WTC11 (cell line): Measurements from ENCODE around the gene SERPINH1. TPM values are rescaled to one million over a fixed set of nuclear protein-coding genes. Genes with fewer than 3 reads are reported as not detected.

Experiments
- ATAC-seq: fragments of 200-7000 bp; cut with Tn5 transposase; 2 replicates; pipeline ENCODE4 v1.10.0; 2021; ENCODE audit warnings: mild to moderate bottlenecking, moderate library complexity
- CTCF ChIA-PET: fragments of 300-600 bp; sonication (Branson Sonifier 250); formaldehyde crosslinking; loops from one replicate; lab custom pipeline; 2021; ENCODE audit warnings: antibody characterized with exemption; lab: Charles Lee
- POLR2A ChIA-PET: fragments of 350-600 bp; sonication (Branson Sonifier 250); formaldehyde crosslinking; loops from one replicate; lab custom pipeline; 2021; ENCODE audit warnings: antibody characterized with exemption; lab: Charles Lee
- DNase-seq: peaks from one replicate; pipeline ENCODE4 v3.0.0; 2021; ENCODE audit warnings: low spot score
- H3K27ac Mint-ChIP-seq: 2 replicates; pipeline ENCODE4 v1.8.0; 2021; ENCODE audit warnings: mixed read lengths
- H3K27me3 Mint-ChIP-seq: 2 replicates; pipeline ENCODE4 v1.8.0; 2021; ENCODE audit warnings: low read depth, mild to moderate bottlenecking, moderate library complexity, mixed read lengths
- H3K36me3 Mint-ChIP-seq: 2 replicates; pipeline ENCODE4 v1.8.0; 2021; ENCODE audit warnings: mixed read lengths
- H3K4me1 Mint-ChIP-seq: 2 replicates; pipeline ENCODE4 v1.8.0; 2022; ENCODE audit warnings: mixed read lengths
- H3K4me3 Mint-ChIP-seq: 2 replicates; pipeline ENCODE4 v1.8.0; 2021; ENCODE audit warnings: mild to moderate bottlenecking, moderate library complexity, mixed read lengths
- H3K9me3 Mint-ChIP-seq: 2 replicates; pipeline ENCODE4 v1.8.0; 2021; ENCODE audit warnings: mixed read lengths
- ETV6 ChIP-seq: sonication (generic); formaldehyde crosslinking; IDR thresholded peaks from 2 replicates; pipeline ENCODE4 v1.8.1; 2022; ENCODE audit warnings: mild to moderate bottlenecking, missing genetic modification reagents
- GABPB1 ChIP-seq: sonication (generic); formaldehyde crosslinking; IDR thresholded peaks from 2 replicates; pipeline ENCODE4 v1.8.1; 2023; ENCODE audit warnings: mild to moderate bottlenecking, missing genetic modification reagents
- HMGA2 ChIP-seq: fragments of 250-450 bp; sonication (Bioruptor Pico); IDR thresholded peaks from 2 replicates; pipeline ENCODE4 v1.4.0; 2021; ENCODE audit warnings: mild to moderate bottlenecking, moderate library complexity
- JUN ChIP-seq: sonication (generic); formaldehyde crosslinking; IDR thresholded peaks from 2 replicates; pipeline ENCODE4 v1.8.0; 2023; ENCODE audit warnings: mild to moderate bottlenecking, missing genetic modification reagents
- KAT7 ChIP-seq: sonication (generic); formaldehyde crosslinking; IDR thresholded peaks from 2 replicates; pipeline ENCODE4 v1.8.1; 2023; ENCODE audit warnings: missing genetic modification reagents, mild to moderate bottlenecking, borderline replicate concordance
- MYBL2 ChIP-seq: sonication (generic); formaldehyde crosslinking; IDR thresholded peaks from 2 replicates; pipeline ENCODE4 v1.8.1; 2023; ENCODE audit warnings: mild to moderate bottlenecking, moderate library complexity, missing genetic modification reagents
- SP1 ChIP-seq: sonication (generic); formaldehyde crosslinking; conservative IDR thresholded peaks from 2 replicates; pipeline ENCODE4 v1.8.1; 2022; ENCODE audit warnings: missing genetic modification reagents
- TEAD1 ChIP-seq: sonication (generic); formaldehyde crosslinking; IDR thresholded peaks from 2 replicates; pipeline ENCODE4 v1.8.0; 2022; ENCODE audit warnings: mild to moderate bottlenecking, missing genetic modification reagents
- ZNF121 ChIP-seq: sonication (generic); formaldehyde crosslinking; IDR thresholded peaks from 2 replicates; pipeline ENCODE4 v1.8.0; 2023; ENCODE audit warnings: missing genetic modification reagents
- ZNF219 ChIP-seq: sonication (generic); formaldehyde crosslinking; IDR thresholded peaks from 2 replicates; pipeline ENCODE4 v1.8.0; 2023; ENCODE audit warnings: missing genetic modification reagents, mild to moderate bottlenecking, borderline replicate concordance
- ZNF232 ChIP-seq: sonication (generic); formaldehyde crosslinking; IDR thresholded peaks from 2 replicates; pipeline ENCODE4 v1.8.0; 2022; ENCODE audit warnings: mild to moderate bottlenecking, missing genetic modification reagents
- ZNF423 ChIP-seq: fragments of 250-450 bp; sonication (Bioruptor Pico); IDR thresholded peaks from 2 replicates; pipeline ENCODE4 v2.1.2; 2022; ENCODE audit warnings: mild to moderate bottlenecking, moderate library complexity
- total RNA-seq: library from RNA; stranded (reverse); gene quantifications from 3 replicates; pipeline ENCODE4 v1.2.3, GENCODE V29; 2021
- TF ChIP-seq, protein P1 (sequence below): sonication (generic); formaldehyde crosslinking; IDR thresholded peaks from 2 replicates; pipeline ENCODE4 v1.8.1; 2023; ENCODE audit warnings: mild to moderate bottlenecking, missing genetic modification reagents, borderline replicate concordance
- TF ChIP-seq, protein P2 (sequence below): sonication (generic); formaldehyde crosslinking; IDR thresholded peaks from 2 replicates; pipeline ENCODE4 v1.8.1; 2023; ENCODE audit warnings: mild to moderate bottlenecking, missing genetic modification reagents
- TF ChIP-seq, protein P3 (sequence below): sonication (generic); formaldehyde crosslinking; IDR thresholded peaks from 2 replicates; pipeline ENCODE4 v1.8.0; 2022; ENCODE audit warnings: mild to moderate bottlenecking, missing genetic modification reagents
- TF ChIP-seq, protein P4 (sequence below): sonication (generic); formaldehyde crosslinking; IDR thresholded peaks from 2 replicates; pipeline ENCODE4 v1.8.0; 2023; ENCODE audit warnings: missing genetic modification reagents
- TF ChIP-seq, protein P5 (sequence below): sonication (generic); formaldehyde crosslinking; IDR thresholded peaks from 2 replicates; pipeline ENCODE4 v1.8.1; 2022; ENCODE audit warnings: mild to moderate bottlenecking, missing genetic modification reagents, moderate library complexity, borderline replicate concordance
- TF ChIP-seq, protein P6 (sequence below): sonication (generic); formaldehyde crosslinking; IDR thresholded peaks from 2 replicates; pipeline ENCODE4 v1.8.1; 2023; ENCODE audit warnings: mild to moderate bottlenecking, moderate library complexity, missing genetic modification reagents
- TF ChIP-seq, protein P7 (sequence below): fragments of 250-450 bp; sonication (Bioruptor Pico); IDR thresholded peaks from 2 replicates; pipeline ENCODE4 v2.1.2; 2022; ENCODE audit warnings: mild to moderate bottlenecking, moderate library complexity

SERPINH1 gene
- total RNA-seq, 1 experiment from 2014 or later: 411 TPM

DNA sequence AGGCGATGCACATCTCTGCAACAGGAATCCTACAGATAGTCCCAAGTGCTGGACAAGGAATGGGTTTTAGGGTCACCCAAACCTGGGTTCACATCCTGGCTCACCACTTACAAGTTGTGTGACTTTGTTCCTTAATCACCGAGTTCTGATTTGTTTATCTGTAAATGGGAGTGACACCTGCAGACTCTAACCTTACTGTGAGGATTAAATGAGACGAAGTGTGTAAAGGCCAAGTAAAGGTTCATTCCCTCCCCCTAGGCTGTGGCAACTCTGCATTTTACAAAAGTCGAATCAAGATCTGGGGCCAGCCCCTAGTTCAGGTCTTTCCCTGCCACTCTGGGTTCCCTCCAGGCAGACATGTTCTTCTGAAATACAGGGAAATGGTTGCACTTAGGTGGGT, 34.9 kb downstream of the SERPINH1 start (continued):
- TF ChIP-seq, protein P1, sequence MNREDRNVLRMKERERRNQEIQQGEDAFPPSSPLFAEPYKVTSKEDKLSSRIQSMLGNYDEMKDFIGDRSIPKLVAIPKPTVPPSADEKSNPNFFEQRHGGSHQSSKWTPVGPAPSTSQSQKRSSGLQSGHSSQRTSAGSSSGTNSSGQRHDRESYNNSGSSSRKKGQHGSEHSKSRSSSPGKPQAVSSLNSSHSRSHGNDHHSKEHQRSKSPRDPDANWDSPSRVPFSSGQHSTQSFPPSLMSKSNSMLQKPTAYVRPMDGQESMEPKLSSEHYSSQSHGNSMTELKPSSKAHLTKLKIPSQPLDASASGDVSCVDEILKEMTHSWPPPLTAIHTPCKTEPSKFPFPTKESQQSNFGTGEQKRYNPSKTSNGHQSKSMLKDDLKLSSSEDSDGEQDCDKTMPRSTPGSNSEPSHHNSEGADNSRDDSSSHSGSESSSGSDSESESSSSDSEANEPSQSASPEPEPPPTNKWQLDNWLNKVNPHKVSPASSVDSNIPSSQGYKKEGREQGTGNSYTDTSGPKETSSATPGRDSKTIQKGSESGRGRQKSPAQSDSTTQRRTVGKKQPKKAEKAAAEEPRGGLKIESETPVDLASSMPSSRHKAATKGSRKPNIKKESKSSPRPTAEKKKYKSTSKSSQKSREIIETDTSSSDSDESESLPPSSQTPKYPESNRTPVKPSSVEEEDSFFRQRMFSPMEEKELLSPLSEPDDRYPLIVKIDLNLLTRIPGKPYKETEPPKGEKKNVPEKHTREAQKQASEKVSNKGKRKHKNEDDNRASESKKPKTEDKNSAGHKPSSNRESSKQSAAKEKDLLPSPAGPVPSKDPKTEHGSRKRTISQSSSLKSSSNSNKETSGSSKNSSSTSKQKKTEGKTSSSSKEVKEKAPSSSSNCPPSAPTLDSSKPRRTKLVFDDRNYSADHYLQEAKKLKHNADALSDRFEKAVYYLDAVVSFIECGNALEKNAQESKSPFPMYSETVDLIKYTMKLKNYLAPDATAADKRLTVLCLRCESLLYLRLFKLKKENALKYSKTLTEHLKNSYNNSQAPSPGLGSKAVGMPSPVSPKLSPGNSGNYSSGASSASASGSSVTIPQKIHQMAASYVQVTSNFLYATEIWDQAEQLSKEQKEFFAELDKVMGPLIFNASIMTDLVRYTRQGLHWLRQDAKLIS (CRISPR knock-in tag): no peak

DNA sequence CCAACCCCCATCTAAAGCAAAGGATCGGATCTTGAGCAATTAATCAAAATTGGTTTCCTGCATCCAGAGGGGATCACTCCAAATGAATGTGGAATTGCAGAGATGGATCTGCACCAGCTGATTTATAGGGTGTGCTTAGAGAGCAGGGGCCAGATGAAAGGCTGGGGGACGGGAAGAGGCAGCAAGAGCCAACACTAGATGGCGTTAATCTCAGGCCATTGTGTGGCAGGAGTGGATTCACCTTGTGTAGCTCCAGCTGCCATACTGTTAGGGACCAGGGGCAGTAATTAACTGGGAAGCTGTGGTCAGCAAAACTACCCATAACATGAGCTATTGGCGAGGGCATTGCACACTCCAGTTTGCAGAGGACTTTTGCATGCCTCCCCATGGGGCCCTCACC, 35.6 kb downstream of the SERPINH1 start:
- H3K27ac Mint-ChIP-seq: no peak overlapping the region
- POLR2A ChIA-PET: interaction anchor here (0.5 to 1.3 kb wide), 2 partner anchors 14 to 24 kb away, joined by 3 to 7 read pairs; no protein-coding TSS in a partner anchor
- DNase-seq (peak; percentile 61), ATAC-seq (peak; percentile 90)
- H3K4me3 Mint-ChIP-seq: no peak overlapping the region
- CTCF ChIA-PET: interaction anchor here (0.6 to 8.7 kb wide), 72 partner anchors 10 to 611 kb away, joined by 3 to 110 read pairs (median 4); partner anchors contain the start of genes DGAT2, GDPD5, MAP6 and SERPINH1
- TF ChIP-seq ZNF219 (CRISPR knock-in tag) (no peak), JUN (CRISPR knock-in tag) (no peak), KAT7 (CRISPR knock-in tag) (no peak), ZNF121 (CRISPR knock-in tag) (peak; percentile 49; the same call in 1 of the 2 replicates), TEAD1 (0 out of 2 replicates have a peak, but pooled peaks have one; percentile 21), ZNF423 (CRISPR knock-in tag) (no peak), ETV6 (CRISPR knock-in tag) (peak; percentile 27; the same call in 1 of the 2 replicates)
- TF ChIP-seq, protein P2, sequence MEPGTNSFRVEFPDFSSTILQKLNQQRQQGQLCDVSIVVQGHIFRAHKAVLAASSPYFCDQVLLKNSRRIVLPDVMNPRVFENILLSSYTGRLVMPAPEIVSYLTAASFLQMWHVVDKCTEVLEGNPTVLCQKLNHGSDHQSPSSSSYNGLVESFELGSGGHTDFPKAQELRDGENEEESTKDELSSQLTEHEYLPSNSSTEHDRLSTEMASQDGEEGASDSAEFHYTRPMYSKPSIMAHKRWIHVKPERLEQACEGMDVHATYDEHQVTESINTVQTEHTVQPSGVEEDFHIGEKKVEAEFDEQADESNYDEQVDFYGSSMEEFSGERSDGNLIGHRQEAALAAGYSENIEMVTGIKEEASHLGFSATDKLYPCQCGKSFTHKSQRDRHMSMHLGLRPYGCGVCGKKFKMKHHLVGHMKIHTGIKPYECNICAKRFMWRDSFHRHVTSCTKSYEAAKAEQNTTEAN (CRISPR knock-in tag): no peak
- TF ChIP-seq, protein P3, sequence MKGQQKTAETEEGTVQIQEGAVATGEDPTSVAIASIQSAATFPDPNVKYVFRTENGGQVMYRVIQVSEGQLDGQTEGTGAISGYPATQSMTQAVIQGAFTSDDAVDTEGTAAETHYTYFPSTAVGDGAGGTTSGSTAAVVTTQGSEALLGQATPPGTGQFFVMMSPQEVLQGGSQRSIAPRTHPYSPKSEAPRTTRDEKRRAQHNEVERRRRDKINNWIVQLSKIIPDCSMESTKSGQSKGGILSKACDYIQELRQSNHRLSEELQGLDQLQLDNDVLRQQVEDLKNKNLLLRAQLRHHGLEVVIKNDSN: no peak
- peaks cover 21% of the 10 kb centered on the region for H3K4me1 Mint-ChIP-seq
- H3K36me3 Mint-ChIP-seq: no peaks in the 10 kb centered on the region
- H3K27me3 Mint-ChIP-seq: no peaks in the 10 kb centered on the region; the same call in 1 of the 2 replicates
- no peaks in the 10 kb centered on the region for H3K9me3 Mint-ChIP-seq

DNA sequence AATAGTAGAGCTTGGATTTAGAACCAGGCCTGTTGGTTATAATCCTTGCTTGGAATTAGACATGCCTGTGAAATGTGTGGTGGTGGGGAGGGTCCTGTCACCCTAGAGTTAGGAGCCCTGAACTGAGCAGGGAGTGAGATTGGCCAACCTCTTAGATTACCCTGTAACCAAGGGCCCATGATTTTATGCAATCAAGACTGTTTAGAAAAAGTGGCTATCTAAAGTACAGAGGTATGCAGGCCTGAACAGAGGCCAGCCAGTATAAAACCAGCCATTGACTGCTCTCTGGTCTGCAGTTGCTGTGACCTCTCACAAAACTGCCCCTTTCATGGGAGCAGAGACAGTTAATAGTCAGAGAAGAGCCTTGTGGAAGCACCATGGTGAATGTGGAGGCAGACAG, 36.2 kb downstream of the SERPINH1 start:
- Mint-ChIP-seq H3K27me3 (no peaks in the 10 kb centered on the region; the same call in 1 of the 2 replicates), H3K27ac (no peak overlapping the region), H3K9me3 (no peaks in the 10 kb centered on the region), H3K36me3 (no peaks in the 10 kb centered on the region), H3K4me1 (peaks cover 24% of the 10 kb centered on the region), H3K4me3 (no peak overlapping the region)
- ChIA-PET POLR2A (interaction anchor here (1.3 kb wide), 1 partner anchor 15 kb away, joined by 7 read pairs; no protein-coding TSS in a partner anchor), CTCF (interaction anchor here (0.6 to 8.7 kb wide), 70 partner anchors 9 to 610 kb away, joined by 3 to 110 read pairs (median 4); partner anchors contain the start of genes DGAT2, GDPD5, MAP6 and SERPINH1)
- no peak for TF ChIP-seq ZNF232 (CRISPR knock-in tag)
- TF ChIP-seq, protein P4, sequence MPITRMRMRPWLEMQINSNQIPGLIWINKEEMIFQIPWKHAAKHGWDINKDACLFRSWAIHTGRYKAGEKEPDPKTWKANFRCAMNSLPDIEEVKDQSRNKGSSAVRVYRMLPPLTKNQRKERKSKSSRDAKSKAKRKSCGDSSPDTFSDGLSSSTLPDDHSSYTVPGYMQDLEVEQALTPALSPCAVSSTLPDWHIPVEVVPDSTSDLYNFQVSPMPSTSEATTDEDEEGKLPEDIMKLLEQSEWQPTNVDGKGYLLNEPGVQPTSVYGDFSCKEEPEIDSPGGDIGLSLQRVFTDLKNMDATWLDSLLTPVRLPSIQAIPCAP: no peak
- TF ChIP-seq JUN (CRISPR knock-in tag): no peak
- ATAC-seq: no peak
- DNase-seq: no peak

DNA sequence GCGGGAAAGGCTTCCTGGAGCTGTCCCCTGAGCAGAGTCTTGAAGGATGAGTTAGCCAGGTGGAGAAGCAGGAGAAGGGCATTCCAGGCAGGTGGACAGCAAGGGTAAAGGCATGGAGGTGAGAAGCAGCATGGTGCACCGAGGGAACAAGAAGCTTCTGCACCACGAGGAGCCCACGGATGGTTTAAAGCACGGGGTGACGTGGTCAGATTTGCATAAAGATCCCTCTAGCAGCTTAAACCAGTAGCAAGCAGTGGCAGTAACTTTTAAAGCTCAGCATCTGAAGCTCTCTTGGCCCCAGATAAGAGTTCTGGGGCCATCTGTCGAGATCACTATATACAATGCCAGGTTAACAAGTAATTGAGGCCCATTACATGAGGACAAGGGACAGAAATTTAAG, 36.8 kb downstream of the SERPINH1 start:
- POLR2A ChIA-PET: interaction anchor here (1.4 kb wide), 1 partner anchor 15 kb away, joined by 3 read pairs; no protein-coding TSS in a partner anchor
- H3K27ac Mint-ChIP-seq: no peak overlapping the region
- no peaks in the 10 kb centered on the region for H3K36me3 Mint-ChIP-seq
- peaks cover 24% of the 10 kb centered on the region for H3K4me1 Mint-ChIP-seq
- DNase-seq: no peak
- no peak overlapping the region for H3K4me3 Mint-ChIP-seq
- no peaks in the 10 kb centered on the region for H3K9me3 Mint-ChIP-seq
- CTCF ChIA-PET: interaction anchor here (0.6 to 8.7 kb wide), 13 partner anchors 8 to 610 kb away, joined by 3 to 110 read pairs (median 5); no protein-coding TSS in a partner anchor
- no peaks in the 10 kb centered on the region; the same call in 1 of the 2 replicates for H3K27me3 Mint-ChIP-seq
- no peak for ATAC-seq
- TF ChIP-seq, protein P5, sequence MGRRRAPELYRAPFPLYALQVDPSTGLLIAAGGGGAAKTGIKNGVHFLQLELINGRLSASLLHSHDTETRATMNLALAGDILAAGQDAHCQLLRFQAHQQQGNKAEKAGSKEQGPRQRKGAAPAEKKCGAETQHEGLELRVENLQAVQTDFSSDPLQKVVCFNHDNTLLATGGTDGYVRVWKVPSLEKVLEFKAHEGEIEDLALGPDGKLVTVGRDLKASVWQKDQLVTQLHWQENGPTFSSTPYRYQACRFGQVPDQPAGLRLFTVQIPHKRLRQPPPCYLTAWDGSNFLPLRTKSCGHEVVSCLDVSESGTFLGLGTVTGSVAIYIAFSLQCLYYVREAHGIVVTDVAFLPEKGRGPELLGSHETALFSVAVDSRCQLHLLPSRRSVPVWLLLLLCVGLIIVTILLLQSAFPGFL: no peak
- TF ChIP-seq ZNF423 (CRISPR knock-in tag): no peak
- TF ChIP-seq MYBL2 (CRISPR knock-in tag): no peak
- TF ChIP-seq GABPB1: no peak
- no peak for TF ChIP-seq SP1 (CRISPR knock-in tag)
- TF ChIP-seq, protein P6, sequence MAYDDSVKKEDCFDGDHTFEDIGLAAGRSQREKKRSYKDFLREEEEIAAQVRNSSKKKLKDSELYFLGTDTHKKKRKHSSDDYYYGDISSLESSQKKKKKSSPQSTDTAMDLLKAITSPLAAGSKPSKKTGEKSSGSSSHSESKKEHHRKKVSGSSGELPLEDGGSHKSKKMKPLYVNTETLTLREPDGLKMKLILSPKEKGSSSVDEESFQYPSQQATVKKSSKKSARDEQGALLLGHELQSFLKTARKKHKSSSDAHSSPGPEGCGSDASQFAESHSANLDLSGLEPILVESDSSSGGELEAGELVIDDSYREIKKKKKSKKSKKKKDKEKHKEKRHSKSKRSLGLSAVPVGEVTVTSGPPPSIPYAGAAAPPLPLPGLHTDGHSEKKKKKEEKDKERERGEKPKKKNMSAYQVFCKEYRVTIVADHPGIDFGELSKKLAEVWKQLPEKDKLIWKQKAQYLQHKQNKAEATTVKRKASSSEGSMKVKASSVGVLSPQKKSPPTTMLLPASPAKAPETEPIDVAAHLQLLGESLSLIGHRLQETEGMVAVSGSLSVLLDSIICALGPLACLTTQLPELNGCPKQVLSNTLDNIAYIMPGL (CRISPR knock-in tag): no peak
- TF ChIP-seq, protein P7, sequence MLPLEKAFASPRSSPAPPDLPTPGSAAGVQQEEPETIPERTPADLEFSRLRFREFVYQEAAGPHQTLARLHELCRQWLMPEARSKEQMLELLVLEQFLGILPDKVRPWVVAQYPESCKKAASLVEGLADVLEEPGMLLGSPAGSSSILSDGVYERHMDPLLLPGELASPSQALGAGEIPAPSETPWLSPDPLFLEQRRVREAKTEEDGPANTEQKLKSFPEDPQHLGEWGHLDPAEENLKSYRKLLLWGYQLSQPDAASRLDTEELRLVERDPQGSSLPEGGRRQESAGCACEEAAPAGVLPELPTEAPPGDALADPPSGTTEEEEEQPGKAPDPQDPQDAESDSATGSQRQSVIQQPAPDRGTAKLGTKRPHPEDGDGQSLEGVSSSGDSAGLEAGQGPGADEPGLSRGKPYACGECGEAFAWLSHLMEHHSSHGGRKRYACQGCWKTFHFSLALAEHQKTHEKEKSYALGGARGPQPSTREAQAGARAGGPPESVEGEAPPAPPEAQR (CRISPR knock-in tag): no peak
- no peak for TF ChIP-seq HMGA2 (CRISPR knock-in tag)
